Stimulated activated CD4-positive, alpha-beta T cell treated with anti-CD3 and anti-CD28 coated beads, TNF-alpha, amount 100 ng/mL, for 24 hours (primary cell): ENCODE measurements around the gene MYLK3.
A peak's percentile ranks its signal among the peaks of the same experiment; 100 is the strongest.
"Not testable (repeated sequence)": the region's sequence is repeated elsewhere in the genome, so short reads cannot be mapped to it uniquely, and the experiment has no call there.

ENCODE experiments used
- DNase-seq, 3 experiments: peaks; one replicate each; pipeline ENCODE4 v3.0.0-alpha.2; 2020; ENCODE audit warnings: low read depth in 3 of 3

MYLK3 gene

DNA sequence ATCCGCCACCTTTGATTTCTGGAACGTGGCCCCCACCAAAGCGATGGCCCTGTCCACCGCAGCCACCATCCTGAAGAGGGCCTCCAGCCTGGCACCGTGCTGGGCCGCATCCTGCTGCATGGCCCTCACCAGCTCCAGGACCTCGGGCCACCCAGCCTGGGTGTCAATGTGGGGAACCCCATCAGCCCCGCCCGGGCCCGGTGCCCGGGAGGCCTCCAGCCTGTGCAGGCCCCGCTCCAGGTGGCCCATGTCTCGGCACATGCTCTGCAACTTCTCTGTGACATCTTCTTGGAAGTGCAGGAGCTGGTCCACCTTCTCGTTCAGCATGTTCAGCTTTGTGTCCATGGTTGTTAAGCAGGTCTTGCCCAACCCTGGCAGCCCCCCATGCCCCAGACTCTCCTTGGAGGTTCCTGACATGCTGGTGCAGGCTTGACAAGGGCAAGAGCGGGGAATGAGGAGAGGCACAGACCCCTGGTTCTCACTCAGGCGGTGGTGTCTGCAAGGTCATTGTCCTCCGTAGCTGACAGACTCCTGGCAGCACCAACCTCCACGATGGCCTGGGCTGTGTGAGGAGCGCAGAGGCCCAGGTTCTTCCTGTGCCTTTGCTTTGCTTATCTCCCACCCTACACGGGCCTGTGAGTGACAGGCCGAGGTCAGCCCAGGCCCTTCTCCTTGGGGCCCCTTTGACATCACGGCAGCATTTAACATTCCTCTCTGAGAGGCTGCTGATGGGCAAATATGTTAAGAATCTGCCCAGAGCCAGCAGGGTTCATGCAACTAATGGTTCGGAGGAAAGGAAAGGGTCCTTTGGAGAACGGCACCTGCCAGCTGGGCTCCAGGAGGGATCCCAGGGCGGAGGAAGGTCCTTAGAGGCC lies at the start of gene MYLK3:
Gene MYLK3, minus strand, starts transcription at position 568 of the 875 bp plus-strand sequence. Its CDS starts 151 bp downstream, at position 417.
- no peak for DNase-seq

DNA sequence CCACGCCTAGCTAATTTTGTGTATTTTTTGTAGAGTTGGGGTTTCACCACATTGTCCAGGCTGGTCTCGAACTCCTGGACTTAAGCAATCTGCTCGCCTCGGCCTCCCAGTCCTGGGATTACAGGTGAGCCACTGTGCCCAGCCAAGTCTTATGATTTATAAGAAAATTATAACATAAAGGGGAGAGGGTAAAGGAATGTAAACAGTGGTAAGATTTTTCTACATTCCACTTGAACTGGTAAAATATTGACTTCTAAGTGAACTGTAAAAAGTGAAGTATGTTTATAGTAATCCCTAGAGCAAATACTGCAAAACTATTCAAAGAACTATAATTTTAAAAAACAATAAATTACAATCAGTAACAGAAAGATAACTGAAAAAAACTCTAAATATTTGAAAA lies 49.4 kb upstream of the MYLK3 start:
- no peak for DNase-seq

DNA sequence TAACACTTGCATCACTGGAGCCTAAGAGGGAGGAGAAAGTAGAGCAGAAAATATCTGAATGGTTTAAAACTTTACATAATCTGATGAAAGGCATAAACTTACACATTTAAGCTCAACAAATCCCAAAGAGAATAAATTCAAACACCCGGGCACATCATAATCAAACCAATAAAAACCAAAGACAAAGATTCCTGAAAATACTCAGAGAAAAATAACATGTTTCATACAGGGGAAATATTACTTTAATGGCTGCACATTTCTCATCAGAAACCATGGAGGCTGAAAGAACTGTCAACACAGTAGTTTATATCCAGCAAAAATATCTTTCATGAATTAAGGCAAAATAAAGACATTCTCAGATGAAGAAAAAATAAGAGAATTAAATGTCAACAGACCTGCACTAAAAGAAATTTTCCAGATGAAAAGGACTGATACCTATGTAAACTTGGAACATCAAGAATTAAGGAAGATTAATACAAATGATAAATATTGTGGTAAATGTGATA lies 48.7 kb upstream of the MYLK3 start:
- no peak for DNase-seq

DNA sequence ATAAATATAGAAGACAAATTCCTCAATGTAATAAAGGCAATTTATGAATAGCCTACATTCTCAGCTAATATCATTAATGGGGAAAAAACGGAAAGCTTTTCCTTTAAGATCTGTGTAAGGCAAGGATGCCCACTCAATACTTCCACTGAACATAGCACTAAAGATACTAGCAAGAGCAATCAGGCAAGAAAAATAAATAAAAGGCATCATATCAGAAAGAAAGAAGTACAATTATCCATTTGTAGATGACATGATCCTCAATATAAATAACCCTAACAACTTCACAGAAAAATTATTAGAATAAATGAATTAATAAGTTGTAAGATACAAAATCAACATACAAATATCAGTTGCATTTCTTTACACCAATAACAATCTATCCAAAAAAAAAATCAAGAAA lies 45.7 kb upstream of the MYLK3 start:
- no peak for DNase-seq

DNA sequence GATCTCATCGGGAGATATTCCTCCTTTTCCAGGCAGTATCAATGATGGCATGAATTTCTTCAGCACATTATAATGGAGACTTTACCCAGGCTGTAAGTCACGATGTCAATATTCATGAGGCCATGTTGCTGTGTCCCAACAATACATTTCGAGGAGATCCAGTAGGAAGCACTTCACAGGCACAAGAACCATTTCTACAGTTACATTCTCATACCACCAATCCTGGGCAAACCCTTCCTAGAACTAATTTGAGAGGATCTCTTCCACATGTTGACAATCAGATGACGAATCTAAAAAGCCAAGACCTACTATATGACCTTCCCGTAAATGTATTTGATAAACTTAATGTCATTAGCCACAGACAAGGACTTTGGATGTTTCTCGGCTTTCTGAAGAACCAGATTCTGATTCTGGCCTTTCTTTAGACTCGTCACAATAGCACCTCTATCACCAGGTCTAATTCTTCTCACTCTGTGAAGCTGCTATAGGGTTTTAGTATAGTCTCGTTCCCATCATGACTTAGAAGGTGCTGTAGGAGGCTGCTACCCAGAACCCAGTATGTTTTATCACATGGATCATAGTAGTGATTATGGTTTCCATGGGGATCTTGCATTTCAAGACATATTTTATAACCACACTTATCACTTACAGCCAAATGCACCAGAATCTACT lies 42.6 kb upstream of the MYLK3 start:
- DNase-seq = no peak

DNA sequence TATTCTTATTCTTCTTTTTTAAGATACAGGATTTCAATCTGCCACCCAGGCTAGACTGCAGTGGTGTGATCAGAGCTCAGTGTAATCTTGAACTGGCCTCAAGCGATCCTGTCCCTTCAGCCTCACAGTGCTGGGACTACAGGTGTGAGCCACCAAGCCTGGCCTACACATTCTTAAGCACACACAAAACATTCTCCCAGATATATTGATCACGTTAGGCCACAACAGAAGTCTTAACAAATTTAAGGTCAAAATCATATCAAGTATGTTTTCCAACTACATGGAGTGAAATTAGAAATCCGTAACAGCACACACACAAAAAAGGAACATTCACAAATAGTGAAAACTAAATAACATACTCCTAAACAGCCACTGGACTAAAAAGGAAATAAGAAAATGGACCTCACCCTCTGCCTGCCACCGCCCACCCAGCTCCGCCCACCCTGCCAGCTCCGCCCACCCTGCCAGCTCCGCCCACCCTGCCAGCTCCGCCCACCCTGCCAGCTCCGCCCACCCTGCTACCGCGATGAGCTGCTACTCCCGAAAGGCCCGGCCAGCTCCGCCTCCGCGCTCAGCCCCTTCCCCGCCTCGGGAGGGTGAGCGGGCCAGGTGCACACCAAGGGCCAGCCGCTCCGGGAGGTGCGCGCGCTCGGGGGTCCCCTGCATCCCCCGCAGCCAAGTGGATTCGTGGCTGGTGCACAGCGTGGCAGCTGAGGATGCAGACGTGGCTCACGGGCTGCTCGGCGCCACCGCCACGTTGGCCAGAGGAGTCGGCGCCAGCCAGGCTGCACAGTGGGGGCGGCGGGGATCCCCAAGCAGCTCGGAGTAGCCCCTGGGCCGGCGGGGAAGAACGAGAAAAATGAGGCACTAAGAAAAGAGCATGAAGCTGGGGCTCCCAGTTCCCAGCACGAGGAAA lies 41.6 kb upstream of the MYLK3 start:
- DNase-seq = peak; percentile 51 to 75 (median 68)

DNA sequence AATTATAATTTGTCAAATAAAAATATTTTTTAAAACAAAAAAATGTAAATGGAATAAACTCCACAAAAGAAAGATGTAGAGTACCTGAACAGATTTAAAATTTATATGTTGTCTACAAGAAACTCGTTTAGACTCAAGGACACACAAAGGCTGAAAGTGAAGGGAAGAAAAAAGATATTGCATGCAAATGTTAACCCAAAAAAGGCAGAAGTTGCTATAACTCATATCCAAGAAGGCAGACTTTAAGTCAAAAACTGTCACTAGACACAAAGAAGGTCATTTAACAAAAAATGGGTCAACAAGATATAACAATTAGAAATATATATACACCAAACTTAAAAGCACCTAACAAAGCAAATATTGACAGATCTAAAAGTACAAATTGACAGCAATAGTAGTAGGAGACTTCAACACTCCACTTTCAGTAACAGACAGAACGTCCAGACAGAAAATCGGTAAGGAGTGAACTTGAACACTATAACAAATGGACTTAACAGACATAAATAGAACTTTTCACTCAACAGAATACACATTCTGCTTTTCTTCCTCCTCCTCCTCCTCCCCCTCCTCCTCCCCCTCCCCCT lies 40.8 kb upstream of the MYLK3 start:
- DNase-seq = no peak

DNA sequence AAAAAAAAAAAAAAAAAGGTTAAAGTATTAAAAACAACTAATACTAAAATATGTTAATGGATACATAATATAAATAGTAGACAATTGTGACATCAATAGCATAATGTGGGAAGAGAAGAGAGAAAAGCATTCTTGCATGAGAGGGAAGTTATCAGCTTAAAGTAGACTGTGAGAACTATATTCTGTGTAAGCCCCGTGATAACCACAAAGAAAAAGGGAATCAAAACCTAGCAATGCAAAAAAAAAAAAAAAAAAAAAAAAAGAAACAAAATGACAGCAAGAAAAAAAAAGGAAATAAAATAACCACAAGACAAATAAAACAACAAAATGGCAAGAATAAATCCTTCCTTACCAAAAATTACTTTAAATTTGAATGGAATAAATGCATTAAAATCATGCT lies 39.8 kb upstream of the MYLK3 start:
- DNase-seq = no peak

DNA sequence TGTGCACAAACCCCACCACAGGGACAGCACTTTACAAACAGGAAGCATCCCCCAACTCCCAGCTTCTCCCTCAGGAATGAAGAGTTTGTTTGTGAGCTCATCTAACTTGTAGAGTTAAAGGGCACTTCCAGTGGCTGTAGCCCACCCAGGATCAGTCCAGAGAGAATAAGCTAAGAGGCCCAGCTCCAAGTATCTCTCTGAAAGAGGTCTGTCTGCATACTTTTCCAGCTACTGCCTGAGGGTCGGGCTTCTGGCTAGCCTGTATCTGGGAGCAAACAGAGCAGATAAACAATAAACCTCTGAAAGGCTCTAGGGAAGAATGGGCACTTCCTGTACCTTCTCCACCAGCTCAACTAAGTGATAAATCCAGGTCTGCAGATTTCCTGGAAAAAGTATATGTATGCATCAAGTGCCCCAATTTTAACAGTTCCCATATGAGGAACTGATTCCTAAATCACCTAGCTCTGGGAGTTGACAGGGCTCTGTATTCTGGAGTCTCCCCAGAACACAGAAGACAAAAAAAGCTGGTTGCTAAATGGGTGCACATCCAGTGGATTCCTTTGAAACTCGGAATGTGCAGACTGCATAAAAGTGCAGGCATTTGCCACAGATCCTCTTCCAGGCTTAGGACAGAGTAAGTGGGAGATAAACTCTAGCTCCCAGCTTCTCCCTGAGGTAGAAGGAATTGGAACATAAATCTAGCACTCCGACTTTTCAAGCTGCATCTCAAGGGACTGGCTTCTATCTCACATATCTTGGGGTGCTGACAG lies 37.1 kb upstream of the MYLK3 start:
- no peak for DNase-seq

DNA sequence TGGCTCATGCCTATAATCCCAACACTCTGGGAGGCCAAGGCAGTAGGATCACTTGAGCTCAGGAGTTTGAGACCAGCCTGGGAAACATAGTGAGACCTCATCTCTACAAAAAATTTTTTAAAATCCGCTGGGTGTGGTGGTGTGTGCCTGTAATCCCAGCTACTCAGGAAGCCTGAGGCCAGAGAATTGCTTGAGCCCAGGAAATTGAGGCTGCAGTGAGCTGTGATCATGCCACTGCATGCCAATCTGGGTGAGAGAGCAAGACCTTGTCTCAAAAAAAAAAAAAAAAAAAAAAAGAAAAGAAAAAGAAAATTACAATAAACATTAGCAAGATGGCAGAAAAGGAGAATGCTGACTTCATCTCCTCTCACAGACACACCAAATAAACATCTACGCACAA lies 36.4 kb upstream of the MYLK3 start:
- not testable (repeated sequence) for DNase-seq

DNA sequence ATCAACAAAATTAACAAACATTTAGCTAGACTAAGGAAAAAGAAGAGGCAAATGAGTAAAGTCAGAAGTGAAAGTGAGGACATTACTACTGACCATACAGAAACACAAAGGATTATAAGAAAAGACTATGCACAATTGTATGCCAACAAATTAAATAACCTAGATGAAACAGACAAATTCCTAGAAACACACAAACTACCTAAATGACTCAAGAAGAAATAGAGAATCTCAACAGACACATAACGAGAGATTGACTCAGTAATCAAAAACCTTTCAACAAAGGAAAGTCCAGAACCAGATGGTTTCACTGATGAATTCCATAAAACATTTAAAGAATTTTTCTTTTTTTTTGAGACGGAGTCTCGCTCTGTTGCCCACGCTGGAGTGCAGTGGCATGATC lies 35.7 kb upstream of the MYLK3 start:
- DNase-seq = no peak

DNA sequence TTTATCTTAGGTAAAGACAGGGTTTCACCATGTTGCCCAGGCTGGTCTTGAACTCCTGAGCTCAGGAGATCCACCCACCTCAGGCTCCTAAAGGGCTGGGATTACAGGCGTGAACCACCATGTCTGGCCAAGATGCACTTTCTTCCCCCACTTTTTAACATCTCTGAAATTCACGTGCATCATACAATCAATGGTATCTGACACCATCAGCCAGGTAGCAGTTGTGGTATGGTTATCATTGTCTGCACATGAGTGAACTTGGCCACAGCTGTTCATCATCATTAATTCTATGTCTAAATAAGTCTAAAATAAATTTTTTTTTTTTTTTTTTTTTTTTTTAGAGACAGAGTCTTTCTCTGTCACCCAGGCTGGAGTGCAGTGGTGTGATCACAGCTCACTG lies 34.2 kb upstream of the MYLK3 start:
- no peak for DNase-seq

DNA sequence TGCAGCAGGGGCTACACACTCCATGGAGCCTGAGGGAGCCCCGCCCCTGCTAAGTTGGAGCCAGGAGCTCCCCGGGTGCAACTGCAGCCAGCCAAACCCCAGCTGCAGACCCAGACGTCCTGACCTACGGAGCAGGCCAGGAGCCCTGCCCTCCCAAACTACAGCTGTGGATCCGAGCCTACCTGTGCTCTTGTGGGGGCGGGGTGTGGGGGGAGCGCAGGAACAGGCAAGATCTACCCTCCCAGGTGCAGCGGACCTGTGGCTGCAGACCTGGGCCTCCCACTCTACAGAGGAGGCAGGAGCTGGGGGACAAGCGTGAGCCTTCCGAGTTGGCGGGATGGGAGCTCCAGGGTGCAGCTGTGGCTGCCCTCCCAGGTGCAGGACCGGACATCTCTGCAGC lies 29.7 kb upstream of the MYLK3 start:
- no peak for DNase-seq

DNA sequence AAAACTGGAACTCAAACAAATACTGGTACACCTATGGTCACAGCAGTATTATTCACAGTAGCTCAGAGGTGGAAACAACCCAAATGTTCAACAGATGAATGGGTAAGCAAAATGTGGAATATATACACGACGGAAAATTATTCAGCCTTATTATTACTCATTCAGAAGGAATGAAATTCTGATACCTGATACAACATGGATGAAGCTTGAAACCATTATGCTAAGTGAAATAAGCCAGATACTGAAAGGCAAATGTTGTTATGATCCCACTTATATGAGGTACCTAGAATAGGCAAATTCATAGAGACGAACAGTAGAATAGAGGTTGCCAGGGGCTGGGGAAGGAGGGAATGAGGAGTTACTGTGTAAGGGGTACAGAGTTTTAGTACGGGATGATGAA lies 27.1 kb upstream of the MYLK3 start:
- no peak for DNase-seq

DNA sequence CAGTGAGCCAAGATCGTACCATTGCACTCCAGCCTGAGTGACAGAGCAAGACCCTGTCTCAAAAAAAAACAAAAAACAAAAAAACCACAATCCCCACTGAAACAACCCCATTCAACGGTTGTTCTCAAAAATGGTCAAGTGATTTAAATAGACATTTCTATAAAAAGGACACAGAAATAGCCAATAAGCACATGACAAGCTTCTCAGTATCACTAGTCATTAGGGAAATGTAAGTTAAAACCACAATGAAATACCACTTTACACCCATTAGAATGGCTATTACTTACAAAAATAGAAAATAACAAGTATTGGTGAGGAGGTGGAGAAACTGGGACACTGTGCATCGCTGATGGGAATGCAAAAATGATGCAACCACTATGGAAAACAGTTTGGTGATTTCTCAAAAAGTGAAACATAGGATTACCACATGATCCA lies 26.6 kb upstream of the MYLK3 start:
- DNase-seq = no peak

DNA sequence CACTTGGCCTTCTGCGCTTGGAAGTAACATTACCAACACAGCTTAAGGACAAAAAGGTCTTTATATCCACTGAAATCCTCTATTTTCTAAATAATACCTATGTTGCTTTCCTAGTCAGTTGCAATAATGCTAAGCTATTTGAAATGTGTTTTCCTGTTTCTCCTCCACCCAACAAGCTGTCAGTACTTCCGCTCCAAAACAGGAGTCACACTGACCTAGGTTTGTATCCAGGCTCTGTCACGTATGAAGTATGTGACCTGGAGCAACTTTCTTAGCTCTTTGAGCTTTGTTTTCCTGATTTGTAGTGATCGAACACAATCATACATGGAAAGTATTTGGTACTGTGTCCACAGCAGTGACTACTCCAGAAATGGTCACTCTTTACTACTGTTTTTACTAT lies 24.3 kb upstream of the MYLK3 start:
- DNase-seq = no peak

DNA sequence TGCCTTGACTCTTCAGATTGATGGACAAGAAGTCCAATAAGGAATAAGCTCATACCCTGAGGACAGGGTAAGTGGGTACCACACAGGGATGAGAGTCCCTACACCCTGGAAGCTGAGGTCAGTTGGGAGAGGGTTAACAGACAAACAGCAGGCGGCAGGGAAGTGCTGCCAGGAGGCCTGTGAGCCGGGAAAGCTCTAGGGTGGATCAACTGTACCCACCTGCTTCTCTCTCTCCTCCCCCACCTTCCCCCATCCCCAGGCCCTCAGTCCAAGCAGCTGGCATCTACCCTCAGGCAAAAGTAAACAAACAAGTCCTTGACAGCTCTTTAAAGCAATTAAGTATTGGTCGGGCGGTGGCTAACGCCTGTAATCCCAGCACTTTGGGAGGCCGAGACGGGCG lies 20.7 kb upstream of the MYLK3 start:
- no peak for DNase-seq

DNA sequence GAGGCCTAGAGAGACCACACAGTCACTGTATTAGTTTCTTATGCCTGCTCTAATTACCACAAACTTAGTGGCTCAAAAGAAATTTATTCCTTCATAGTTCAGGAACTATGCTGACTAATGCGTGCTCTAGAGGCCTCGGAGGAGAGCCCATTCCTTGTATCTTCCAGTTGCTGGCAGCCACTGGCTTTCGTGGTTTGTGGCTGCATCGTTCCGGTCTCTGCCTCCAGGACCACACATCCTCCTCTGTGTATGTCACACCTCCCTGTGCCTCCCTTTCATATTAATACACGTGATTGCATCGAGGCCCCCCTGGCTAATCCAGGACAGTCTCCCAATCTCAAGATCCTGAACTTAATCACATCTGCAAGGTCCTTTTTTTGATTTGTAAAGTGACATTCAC lies 16.9 kb upstream of the MYLK3 start:
- DNase-seq = no peak

DNA sequence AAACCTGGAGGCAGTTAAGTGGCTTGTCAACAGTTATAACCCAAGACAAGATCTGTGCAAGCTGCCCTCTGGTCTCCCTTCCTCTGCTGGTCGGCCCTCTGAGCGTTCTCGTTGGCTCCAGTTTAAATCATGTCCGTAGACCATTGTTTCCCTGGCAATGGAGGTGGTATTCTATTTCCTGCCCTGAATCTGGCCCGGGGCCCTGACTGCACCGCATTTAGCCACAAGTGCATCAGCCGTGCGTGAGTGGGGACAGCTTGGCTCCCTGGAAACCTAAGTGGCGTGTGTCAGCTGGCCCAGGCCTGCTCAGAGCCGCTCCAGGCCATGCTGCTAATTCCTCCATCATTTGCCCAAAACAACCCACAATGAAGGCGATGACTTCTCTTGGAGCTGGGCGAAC lies 15.0 kb upstream of the MYLK3 start:
- DNase-seq = no peak

DNA sequence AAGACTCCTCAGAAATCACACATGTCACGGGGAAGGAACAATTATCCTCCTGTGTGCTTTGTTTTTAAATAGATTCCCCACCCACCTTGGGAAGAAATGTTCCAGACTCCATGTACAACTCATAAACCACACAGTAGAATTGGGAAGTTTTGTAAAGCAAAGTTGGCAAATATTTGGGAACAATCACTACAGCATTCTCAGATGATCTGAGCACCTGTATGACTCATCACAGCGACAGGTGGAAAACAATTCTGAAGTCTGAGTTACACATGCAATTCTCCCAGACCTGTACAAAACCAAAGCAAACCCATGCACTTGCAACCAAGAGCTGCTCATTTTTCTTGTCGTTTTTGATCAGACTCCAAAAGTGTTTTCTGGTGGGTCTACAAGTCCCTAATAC lies 14.4 kb upstream of the MYLK3 start:
- DNase-seq = no peak

DNA sequence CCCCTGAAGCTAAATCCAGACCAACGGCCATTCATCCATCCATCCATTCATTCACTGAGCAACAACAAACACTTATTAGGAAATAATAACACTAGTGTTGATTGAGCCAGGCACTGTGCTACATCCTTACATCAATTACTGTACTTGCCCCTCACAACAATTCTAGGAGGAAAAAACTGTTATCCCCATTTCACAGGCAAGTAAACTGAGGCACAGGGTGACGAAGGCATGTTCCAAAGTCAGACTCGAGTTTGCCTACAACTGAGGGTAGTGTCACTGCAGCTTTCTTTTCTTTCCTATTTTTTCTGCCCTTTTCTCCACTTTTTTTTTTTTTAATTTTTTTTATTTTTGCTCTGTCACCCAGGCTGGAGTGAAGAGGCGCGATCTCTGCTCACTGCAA lies 11.2 kb upstream of the MYLK3 start:
- no peak for DNase-seq
